Left ventricle myocardium inferior (tissue), 1 donor: ENCODE results near the gene ROBO2. TPM values are rescaled to one million over a fixed set of nuclear protein-coding genes. Genes with fewer than 3 reads are reported as not detected.

ENCODE experiments used
- DNase-seq: peaks from one replicate; pipeline ENCODE4 v3.0.0-alpha.2; 2020
- H3K27ac ChIP-seq: fragments of 200-600 bp; replicated peaks from 2 replicates; pipeline ENCODE4 v1.8.0; 2021
- H3K27me3 ChIP-seq: fragments of 200-600 bp; 2 replicates; pipeline ENCODE4 v1.8.0; 2021; ENCODE audit warnings: low read depth
- H3K36me3 ChIP-seq: fragments of 200-600 bp; 2 replicates; pipeline ENCODE4 v1.8.0; 2021
- H3K4me1 ChIP-seq: fragments of 200-600 bp; 2 replicates; pipeline ENCODE4 v1.8.0; 2021
- H3K4me3 ChIP-seq: fragments of 200-600 bp; 2 replicates; pipeline ENCODE4 v1.8.0; 2021; ENCODE audit warnings: mild to moderate bottlenecking, moderate library complexity
- H3K9me3 ChIP-seq: fragments of 200-600 bp; replicated peaks from 2 replicates; pipeline ENCODE4 v1.8.0; 2021
- CTCF ChIP-seq: fragments of 200-600 bp; IDR thresholded peaks from 2 replicates; pipeline ENCODE4 v1.8.0; 2021; ENCODE audit warnings: antibody characterized with exemption, mild to moderate bottlenecking, borderline replicate concordance
- intact Hi-C: fragments of 100-400 bp; cut with micrococcal nuclease; formaldehyde crosslinking; loops from one replicate; pipeline ENCODE4 v1.11.0; 2022
- total RNA-seq: library from RNA; stranded (reverse); fragmentation: NEBNext Ultra II Directional; extraction: Animal tissue kit (Norgen Biotek cat#: 25700); gene quantifications from one replicate; pipeline ENCODE4 v1.2.1, GENCODE V29; 2021
- donor health status: DM: no; HTN: yes; CAD: no; lungs with severe emphysema.

Gene ROBO2
- total RNA-seq, 1 donor from 2014 or later, result 0.19 TPM

DNA sequence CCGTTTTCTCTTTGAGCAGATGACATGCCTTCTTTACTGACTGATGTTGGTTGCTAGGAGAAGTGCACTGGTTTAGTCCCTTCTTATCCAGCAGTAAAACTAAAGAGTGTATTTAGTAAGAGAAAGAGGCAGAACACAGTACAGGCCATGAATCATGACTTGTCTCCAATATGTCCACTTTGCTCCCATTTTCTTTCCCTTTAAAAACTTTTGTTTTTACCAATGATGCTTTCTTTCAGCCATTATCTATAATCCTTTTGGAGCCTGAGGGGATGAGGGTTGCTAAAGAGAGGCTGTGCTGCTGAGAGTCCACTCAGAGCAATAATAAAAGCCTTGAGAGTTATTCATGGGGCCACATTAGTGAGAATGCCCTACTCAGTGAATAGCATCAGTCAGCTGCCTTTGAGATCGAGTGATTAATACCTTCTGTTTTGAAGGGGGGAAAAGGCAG, 12.2 kb downstream of the ROBO2 start:
- Histone ChIP-seq H3K27me3 (no peaks in the 10 kb centered on the region), H3K4me3 (no peak overlapping the region), H3K4me1 (no peaks in the 10 kb centered on the region), H3K27ac (no peak overlapping the region), H3K36me3 (no peaks in the 10 kb centered on the region), H3K9me3 (no peaks in the 10 kb centered on the region)
- no peak for TF ChIP-seq CTCF
- intact Hi-C loops, result no loop called here
- DNase-seq, result no peak

DNA sequence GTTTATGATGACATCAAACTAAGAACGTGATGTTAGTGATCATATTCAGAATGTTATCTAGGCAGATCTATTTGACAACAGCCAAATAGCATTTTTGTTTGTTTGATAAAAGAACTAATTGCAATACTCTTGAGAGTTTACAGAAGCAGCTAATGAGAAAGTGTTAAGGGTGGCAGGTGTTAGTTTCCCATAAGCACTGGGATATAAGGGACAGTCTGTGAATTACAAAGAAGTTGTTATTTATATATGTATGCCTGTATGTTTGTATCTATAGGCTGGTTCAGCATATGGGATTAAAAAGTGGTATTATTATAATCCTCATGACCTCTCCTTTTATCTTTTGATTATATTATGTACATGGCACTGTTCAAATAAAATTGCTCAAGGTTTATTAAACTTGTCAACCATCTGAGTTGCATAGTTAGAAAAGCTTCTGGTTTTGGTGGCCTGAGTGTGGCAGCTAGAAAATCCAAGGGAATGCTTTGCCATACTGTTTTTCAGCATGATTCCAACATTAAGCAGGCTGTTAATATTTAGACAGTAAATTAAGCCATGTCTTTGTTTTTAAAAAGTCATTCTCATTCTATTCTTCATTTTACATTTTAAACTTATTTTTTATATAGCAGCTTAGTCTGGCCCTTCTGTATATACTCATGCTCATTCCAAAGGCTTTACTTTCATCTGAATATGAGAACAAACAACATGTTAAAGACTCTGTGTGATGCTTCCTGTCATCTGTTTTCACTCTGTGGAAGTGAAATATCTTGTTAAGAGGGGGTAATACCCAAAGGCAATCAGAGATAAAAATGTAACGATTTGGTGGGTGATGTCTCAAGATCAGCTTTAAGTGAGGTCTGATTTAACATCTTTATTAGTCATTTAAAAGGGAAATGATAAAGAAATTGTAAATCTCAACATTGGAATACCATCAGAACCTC, 13.1 kb downstream of the ROBO2 start:
- intact Hi-C loops, result no loop called here
- Histone ChIP-seq H3K9me3 (no peaks in the 10 kb centered on the region), H3K27ac (no peak overlapping the region), H3K27me3 (no peaks in the 10 kb centered on the region), H3K4me3 (no peak overlapping the region), H3K4me1 (no peaks in the 10 kb centered on the region), H3K36me3 (no peaks in the 10 kb centered on the region)
- DNase-seq, result no peak
- no peak for TF ChIP-seq CTCF

DNA sequence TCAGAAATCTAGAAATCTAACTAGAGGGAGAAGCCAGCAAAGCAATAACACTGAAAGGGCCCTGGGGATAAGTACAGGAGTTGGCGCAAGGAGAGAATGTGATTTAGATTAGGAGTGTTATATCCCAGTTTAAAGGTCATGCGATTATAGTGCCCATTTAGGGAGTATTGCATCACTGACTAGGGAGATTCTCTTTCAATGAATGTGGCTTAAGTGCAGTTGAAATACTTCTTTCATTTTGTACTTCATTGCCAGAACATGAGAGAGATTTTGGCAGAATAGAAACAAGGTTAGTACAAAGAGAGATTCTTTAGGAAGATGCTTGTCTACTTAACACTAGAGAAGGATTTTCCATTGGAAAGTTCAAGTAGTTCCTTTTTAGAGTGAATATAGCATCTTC, 13.9 kb downstream of the ROBO2 start:
- Histone ChIP-seq H3K36me3 (no peaks in the 10 kb centered on the region), H3K4me3 (no peak overlapping the region), H3K27ac (no peak overlapping the region), H3K9me3 (no peaks in the 10 kb centered on the region), H3K4me1 (no peaks in the 10 kb centered on the region), H3K27me3 (no peaks in the 10 kb centered on the region)
- no peak for TF ChIP-seq CTCF
- no peak for DNase-seq
- intact Hi-C loops, result no loop called here

GRCh38 chr3:77055841-77056341, 16.0 kb downstream of the ROBO2 start:
- Histone ChIP-seq H3K9me3 (no peaks in the 10 kb centered on the region), H3K36me3 (no peaks in the 10 kb centered on the region), H3K4me3 (no peak overlapping the region), H3K27ac (no peak overlapping the region), H3K27me3 (no peaks in the 10 kb centered on the region), H3K4me1 (no peaks in the 10 kb centered on the region)
- no peak for TF ChIP-seq CTCF
- DNase-seq, result no peak
- intact Hi-C loops, result no loop called here

DNA sequence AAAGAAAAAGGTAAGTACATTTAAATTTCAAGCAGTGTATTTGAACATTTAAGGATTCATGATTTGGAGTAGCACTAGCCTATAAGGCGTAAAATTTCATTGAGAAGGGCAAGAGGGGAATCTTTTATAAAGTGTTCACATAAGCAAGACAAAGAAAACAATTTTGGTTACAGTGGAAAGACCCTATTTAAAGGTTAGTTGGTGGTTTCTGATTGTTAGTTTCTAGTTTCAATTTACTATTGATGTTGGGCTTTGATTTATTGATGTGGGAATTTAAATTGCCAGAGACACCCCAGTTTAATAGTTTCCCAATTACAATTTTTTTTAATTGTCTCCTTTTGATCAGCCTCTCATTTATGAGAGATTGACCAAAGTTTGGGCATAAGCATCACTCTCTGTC, 19.5 kb downstream of the ROBO2 start:
- Histone ChIP-seq H3K9me3 (peaks cover 25% of the 10 kb centered on the region), H3K4me3 (no peak overlapping the region), H3K4me1 (no peaks in the 10 kb centered on the region), H3K27me3 (no peaks in the 10 kb centered on the region), H3K27ac (no peak overlapping the region), H3K36me3 (no peaks in the 10 kb centered on the region)
- no peak for TF ChIP-seq CTCF
- no peak for DNase-seq
- intact Hi-C loops, result no loop called here
